ENCODE data around the gene NKAIN2. TPM values are rescaled to one million over a fixed set of nuclear protein-coding genes. Genes with fewer than 3 reads are reported as not detected.

Gene NKAIN2
- total RNA-seq, 1 experiment from 2014 or later, result not detected

DNA sequence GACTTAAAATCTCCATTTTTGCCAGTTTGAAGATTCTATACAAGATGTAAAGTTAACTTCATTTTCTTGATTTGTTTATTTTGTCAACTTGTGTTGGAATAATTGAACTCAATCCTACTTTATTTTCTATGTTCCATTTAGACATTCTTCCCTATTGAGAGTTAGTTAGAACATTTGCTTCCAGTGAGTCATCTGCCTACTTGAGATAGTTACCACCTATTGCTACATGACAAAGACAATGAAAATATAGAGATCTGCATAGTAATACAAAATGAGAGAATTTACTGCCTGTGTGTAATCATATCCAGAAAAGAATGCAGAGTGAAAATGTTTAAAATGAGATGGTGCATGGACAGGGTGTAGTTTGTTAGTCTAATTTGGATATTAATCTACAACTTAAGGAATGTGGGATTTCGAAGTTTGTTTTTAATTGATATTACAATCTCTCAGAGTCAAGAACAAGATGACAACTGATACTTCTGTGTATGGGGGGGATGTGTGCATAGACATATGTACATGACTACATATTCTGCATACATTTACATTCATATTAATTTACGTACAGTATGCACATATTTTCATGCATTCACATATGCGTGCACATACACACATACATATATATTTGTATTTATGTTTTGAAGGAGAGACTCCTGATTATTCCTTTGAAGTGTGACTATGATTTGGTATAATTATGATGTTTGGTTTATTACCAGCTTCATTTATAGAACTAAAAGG, 420.1 kb downstream of the NKAIN2 start (continued):
- TF ChIP-seq ZBTB33 (IDR thresholded peaks at IDR 0.05; ENCODE audit: extremely low read depth, insufficient replicate concordance, low read length) (no peak), YY1 (IDR thresholded peaks at IDR 0.05; ENCODE audit: extremely low read depth, insufficient replicate concordance, low read depth, low read length) (no peak)

- Histone ChIP-seq H3K27me3 (ENCODE audit: insufficient read depth, low read length) (0 out of 2 replicates have a peak, but pooled peaks cover 5% of the 10 kb centered on the region), H3K9me3 (ENCODE audit: control insufficient read depth in 1 of 2, insufficient read depth in 1 of 2, low read depth in 1 of 2, low read length in 2 of 2) (no peaks in the 10 kb centered on the region), H3K4me2 (ENCODE audit: low read length) (no peak overlapping the region), H3K9ac (ENCODE audit: low read length) (no peak overlapping the region), H3K9me2 (ENCODE audit: insufficient read depth) (no peaks in the 10 kb centered on the region), H3K36me3 (ENCODE audit: control insufficient read depth in 1 of 2, insufficient read depth in 2 of 2, low read length in 2 of 2) (no peaks in the 10 kb centered on the region), H4K20me1 (ENCODE audit: insufficient read depth) (no peaks in the 10 kb centered on the region), H3K27ac (ENCODE audit: low read depth, low read length) (no peak overlapping the region), H3K4me3 (replicated peaks in 1 of 2; ENCODE audit: low read depth in 1 of 2, low read length in 2 of 2) (no peak overlapping the region), H3K79me2 (ENCODE audit: insufficient read depth, low read length) (no peaks in the 10 kb centered on the region), H3K4me1 (ENCODE audit: control insufficient read depth in 1 of 2, insufficient read depth in 2 of 2, low read length in 2 of 2) (no peaks in the 10 kb centered on the region), H2AFZ (ENCODE audit: low read depth, low read length, poor library complexity, severe bottlenecking) (no peak overlapping the region)
- no TSS peak for BruUV-seq (replicated peaks)
- intact Hi-C loops (cut with micrococcal nuclease), result no loop called here
- ChIA-PET CTCF (no interaction called here), RAD21 (ENCODE audit: low non-redundant PET in 1 of 2, low total read pairs in 2 of 2, uncharacterized antibody in 2 of 2, unreplicated experiment in 2 of 2) (no interaction called here), POLR2A (no interaction called here)
- DNase-seq (ENCODE audit: low read depth, low spot score), result no peak
- TF ChIP-seq CBX3 (IDR thresholded peaks at IDR 0.05; ENCODE audit: low read depth) (no peak), ZFX (IDR thresholded peaks at IDR 0.05) (no peak), FOSL1 (IDR thresholded peaks at IDR 0.05; ENCODE audit: low read depth) (no peak), EZH2phosphoT487 (IDR thresholded peaks at IDR 0.05; ENCODE audit: borderline replicate concordance) (no peak), EZH2 (IDR thresholded peaks at IDR 0.05) (no peak), CTCF (IDR thresholded peaks at IDR 0.05 in 2 of 3, conservative IDR thresholded peaks at IDR 0.05 in 1 of 3; ENCODE audit: borderline replicate concordance in 1 of 3, insufficient read depth in 1 of 3, low read depth in 2 of 3, low read length in 2 of 3) (no peak), SIN3A (IDR thresholded peaks at IDR 0.05; ENCODE audit: low read depth) (no peak), SP1 (IDR thresholded peaks at IDR 0.05; ENCODE audit: low read depth) (no peak), RAD21 (IDR thresholded peaks at IDR 0.05; ENCODE audit: low read depth) (no peak), POLR2A (IDR thresholded peaks at IDR 0.05; ENCODE audit: borderline replicate concordance, extremely low read depth, insufficient read depth, insufficient read length) (no peak), CEBPB (IDR thresholded peaks at IDR 0.05; ENCODE audit: low read depth) (no peak)
- TF ChIP-seq, protein P1, sequence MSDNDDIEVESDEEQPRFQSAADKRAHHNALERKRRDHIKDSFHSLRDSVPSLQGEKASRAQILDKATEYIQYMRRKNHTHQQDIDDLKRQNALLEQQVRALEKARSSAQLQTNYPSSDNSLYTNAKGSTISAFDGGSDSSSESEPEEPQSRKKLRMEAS (IDR thresholded peaks at IDR 0.05), result no peak
- TF ChIP-seq, protein P2, sequence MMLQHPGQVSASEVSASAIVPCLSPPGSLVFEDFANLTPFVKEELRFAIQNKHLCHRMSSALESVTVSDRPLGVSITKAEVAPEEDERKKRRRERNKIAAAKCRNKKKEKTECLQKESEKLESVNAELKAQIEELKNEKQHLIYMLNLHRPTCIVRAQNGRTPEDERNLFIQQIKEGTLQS (IDR thresholded peaks at IDR 0.05), result no peak
- TF ChIP-seq, protein P3, sequence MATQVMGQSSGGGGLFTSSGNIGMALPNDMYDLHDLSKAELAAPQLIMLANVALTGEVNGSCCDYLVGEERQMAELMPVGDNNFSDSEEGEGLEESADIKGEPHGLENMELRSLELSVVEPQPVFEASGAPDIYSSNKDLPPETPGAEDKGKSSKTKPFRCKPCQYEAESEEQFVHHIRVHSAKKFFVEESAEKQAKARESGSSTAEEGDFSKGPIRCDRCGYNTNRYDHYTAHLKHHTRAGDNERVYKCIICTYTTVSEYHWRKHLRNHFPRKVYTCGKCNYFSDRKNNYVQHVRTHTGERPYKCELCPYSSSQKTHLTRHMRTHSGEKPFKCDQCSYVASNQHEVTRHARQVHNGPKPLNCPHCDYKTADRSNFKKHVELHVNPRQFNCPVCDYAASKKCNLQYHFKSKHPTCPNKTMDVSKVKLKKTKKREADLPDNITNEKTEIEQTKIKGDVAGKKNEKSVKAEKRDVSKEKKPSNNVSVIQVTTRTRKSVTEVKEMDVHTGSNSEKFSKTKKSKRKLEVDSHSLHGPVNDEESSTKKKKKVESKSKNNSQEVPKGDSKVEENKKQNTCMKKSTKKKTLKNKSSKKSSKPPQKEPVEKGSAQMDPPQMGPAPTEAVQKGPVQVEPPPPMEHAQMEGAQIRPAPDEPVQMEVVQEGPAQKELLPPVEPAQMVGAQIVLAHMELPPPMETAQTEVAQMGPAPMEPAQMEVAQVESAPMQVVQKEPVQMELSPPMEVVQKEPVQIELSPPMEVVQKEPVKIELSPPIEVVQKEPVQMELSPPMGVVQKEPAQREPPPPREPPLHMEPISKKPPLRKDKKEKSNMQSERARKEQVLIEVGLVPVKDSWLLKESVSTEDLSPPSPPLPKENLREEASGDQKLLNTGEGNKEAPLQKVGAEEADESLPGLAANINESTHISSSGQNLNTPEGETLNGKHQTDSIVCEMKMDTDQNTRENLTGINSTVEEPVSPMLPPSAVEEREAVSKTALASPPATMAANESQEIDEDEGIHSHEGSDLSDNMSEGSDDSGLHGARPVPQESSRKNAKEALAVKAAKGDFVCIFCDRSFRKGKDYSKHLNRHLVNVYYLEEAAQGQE (IDR thresholded peaks at IDR 0.05; ENCODE audit: low read depth), result no peak
- ATAC-seq, result no peak
Measured at GRCh38 chr6:124226396-124226795, 422.7 kb downstream of the NKAIN2 start.
